Thyroid gland (tissue), 4 donors: ENCODE results near the gene ATXN7L1. TPM values are rescaled to one million over a fixed set of nuclear protein-coding genes. Genes with fewer than 3 reads are reported as not detected.
"Not testable (repeated sequence)": the region's sequence is repeated elsewhere in the genome, so short reads cannot be mapped to it uniquely, and the experiment has no call there.

ENCODE experiments used
- DNase-seq, 2 donors: peaks; one replicate each; pipeline ENCODE4 v3.0.0-alpha.2; 2019
- H3K27ac ChIP-seq, 3 donors: fragments of 200-600 bp; sonication (generic); 1 replicate in 2 of 3; 2 replicates in 1 of 3; pipeline ENCODE4 v1.5.1; 2016 to 2019; ENCODE audit warnings: mild to moderate bottlenecking in 1 of 3, moderate library complexity in 1 of 3
- H3K27me3 ChIP-seq: fragments of 200-600 bp; sonication (generic); one replicate; pipeline ENCODE4 v1.5.1; 2019
- H3K36me3 ChIP-seq, 2 donors: fragments of 200-600 bp; sonication (generic); one replicate each; pipeline ENCODE4 v1.5.1; 2016 to 2019
- H3K4me1 ChIP-seq, 2 donors: fragments of 200-600 bp; sonication (generic); one replicate each; pipeline ENCODE4 v1.5.1; 2017 to 2019
- H3K4me3 ChIP-seq, 3 donors: fragments of 200-600 bp; sonication (generic); replicated peaks in 1 of 3; 1 replicate in 2 of 3; 2 replicates in 1 of 3; pipeline ENCODE4 v1.5.1; 2016; ENCODE audit warnings: mild to moderate bottlenecking in 1 of 3
- H3K9me3 ChIP-seq: fragments of 200-600 bp; sonication (generic); one replicate; pipeline ENCODE4 v1.5.1; 2017
- CTCF ChIP-seq, 6 experiments: fragments of 200-600 bp in 3 of 6; fragments of 450-650 bp in 3 of 6; sonication (generic) in 3 of 6; IDR thresholded peaks; one replicate each; pipeline ENCODE4 v1.5.1; 2016 to 2019; ENCODE audit warnings: antibody characterized with exemption in 6 of 6, mild to moderate bottlenecking in 2 of 6, inconsistent platforms in 1 of 6, moderate library complexity in 1 of 6
- POLR2A ChIP-seq, 2 donors: fragments of 450-650 bp; IDR thresholded peaks; one replicate each; pipeline ENCODE4 v1.6.1; 2017; ENCODE audit warnings: antibody characterized with exemption in 2 of 2, mild to moderate bottlenecking in 2 of 2, moderate library complexity in 1 of 2
- WGBS, 2 donors: methylation state at CpG; one replicate each; pipeline ENCODE4 v1.1.5; 2017; 5-methylcytosine and 5-hydroxymethylcytosine counted together
- intact Hi-C: fragments of 100-400 bp; cut with DNase I; formaldehyde crosslinking; loops from one replicate; pipeline ENCODE4 v1.15.1; 2023
- total RNA-seq, 4 donors: library from RNA; depleted of rRNA; stranded (reverse); fragments of >200 nt; gene quantifications; one replicate each; pipeline ENCODE4 v1.2.3, GENCODE V29; 2016

The ATXN7L1 gene
- total RNA-seq, 4 donors from 2014 or later = 21.8 to 24.4 (median 22.8) TPM

GRCh38 chr7:105890290-105890997, 14.0 kb upstream of the ATXN7L1 start:
- no peak for TF ChIP-seq POLR2A (IDR thresholded peaks at IDR 0.05)
- no peak for TF ChIP-seq CTCF (IDR thresholded peaks at IDR 0.05)
- no peaks in the 10 kb centered on the region for H3K9me3 ChIP-seq
- peaks cover 7 to 12% of the 10 kb centered on the region in 2 donors for H3K4me1 ChIP-seq
- DNase-seq = no peak
- no peak overlapping the region for H3K4me3 ChIP-seq
- WGBS, 2 donors = 88 to 92% methylated on average over 4 of the region's 4 CpGs
- intact Hi-C loops = no loop called here
- H3K36me3 ChIP-seq = no peaks in the 10 kb centered on the region
- H3K27ac ChIP-seq = no peak overlapping the region
- H3K27me3 ChIP-seq = no peaks in the 10 kb centered on the region

- intact Hi-C loops = no loop called here
- H3K27ac ChIP-seq = no peak overlapping the region
- DNase-seq = peak; percentile 69 to 75
- 27 to 39% methylated on average over 6 of the region's 6 CpGs for WGBS, 2 donors
- H3K36me3 ChIP-seq = no peaks in the 10 kb centered on the region
- no peak overlapping the region for H3K4me3 ChIP-seq
- TF ChIP-seq CTCF (IDR thresholded peaks at IDR 0.05) (no peak), POLR2A (IDR thresholded peaks at IDR 0.05) (no peak)
- H3K27me3 ChIP-seq = no peaks in the 10 kb centered on the region
- no peaks in the 10 kb centered on the region for H3K9me3 ChIP-seq
- peaks cover 3 to 7% of the 10 kb centered on the region in 2 donors for H3K4me1 ChIP-seq
These were observed 11.3 kb upstream of the ATXN7L1 start for GRCh38 chr7:105887569-105888189.

GRCh38 chr7:105886776-105887175, 10.4 kb upstream of the ATXN7L1 start:
- no peak for DNase-seq
- peaks cover 3 to 7% of the 10 kb centered on the region in 2 donors for H3K4me1 ChIP-seq
- no peak overlapping the region for H3K27ac ChIP-seq
- no peak overlapping the region for H3K4me3 ChIP-seq
- 89 to 96% methylated on average over 2 of the region's 2 CpGs for WGBS, 2 donors
- H3K27me3 ChIP-seq = no peaks in the 10 kb centered on the region
- no peaks in the 10 kb centered on the region for H3K9me3 ChIP-seq
- TF ChIP-seq CTCF (IDR thresholded peaks at IDR 0.05) (no peak), POLR2A (IDR thresholded peaks at IDR 0.05) (no peak)
- intact Hi-C loops = no loop called here
- no peaks in the 10 kb centered on the region for H3K36me3 ChIP-seq

- no peak overlapping the region for H3K4me3 ChIP-seq
- 86 to 91% methylated on average over 6 of the region's 6 CpGs for WGBS, 2 donors
- H3K9me3 ChIP-seq = no peaks in the 10 kb centered on the region
- no peaks in the 10 kb centered on the region for H3K27me3 ChIP-seq
- H3K4me1 ChIP-seq = peaks cover 3 to 14% of the 10 kb centered on the region in 2 donors
- no peak for TF ChIP-seq POLR2A (IDR thresholded peaks at IDR 0.05)
- TF ChIP-seq CTCF (IDR thresholded peaks at IDR 0.05) = no peak
- intact Hi-C loops = no loop called here
- DNase-seq = peak; percentile 7 to 13
- H3K27ac ChIP-seq = no peak overlapping the region
- H3K36me3 ChIP-seq = no peaks in the 10 kb centered on the region
These were observed 9.2 kb upstream of the ATXN7L1 start for GRCh38 chr7:105885387-105886111.

GRCh38 chr7:105883179-105883578, 6.8 kb upstream of the ATXN7L1 start:
- H3K4me1 ChIP-seq = peaks cover 7 to 21% of the 10 kb centered on the region in 2 donors
- H3K27ac ChIP-seq, H3K27me3 ChIP-seq, H3K36me3 ChIP-seq, DNase-seq, intact Hi-C loops, H3K9me3 ChIP-seq, H3K4me3 ChIP-seq: not testable (repeated sequence)
- WGBS, 2 donors = 92 to 96% methylated on average over 6 of the region's 6 CpGs
